ENCODE data around the gene DPY19L1. TPM values are rescaled to one million over a fixed set of nuclear protein-coding genes. Genes with fewer than 3 reads are reported as not detected.

Gene DPY19L1
- total RNA-seq, 1 experiment from 2014 or later, result 14.3 TPM

GRCh38 chr7:35024298-35024697 is 13.0 kb downstream of the DPY19L1 start:
- Mint-ChIP-seq H3K27me3 (ENCODE audit: low read depth) (no peaks in the 10 kb centered on the region), H3K27ac (peak overlapping the region in 1 of 3 experiments; percentile 14; a peak in 1 of 7 replicates), H3K4me1 (peaks cover 27 to 33% of the 10 kb centered on the region in 2 experiments), H3K36me3 (ENCODE audit: insufficient read depth in 1 of 3, low read depth in 3 of 3) (peaks cover 0 to 3% (median 0%) of the 10 kb centered on the region in 3 experiments; a peak in 3 of 7 replicates), H3K9me3 (no peaks in the 10 kb centered on the region), H3K4me3 (no peak overlapping the region)
- Histone ChIP-seq H3K14ac (ENCODE audit: insufficient read depth, low read length) (no peak overlapping the region), H3K79me1 (ENCODE audit: insufficient read depth, low read depth, low read length, poor library complexity, severe bottlenecking) (no peaks in the 10 kb centered on the region), H3T11ph (ENCODE audit: low read length) (no peak overlapping the region), H3K27ac (ENCODE audit: insufficient read length, low read depth, low read length) (no peak overlapping the region), H2BK15ac (ENCODE audit: low read depth, low read length) (no peak overlapping the region), H3K79me2 (ENCODE audit: insufficient read depth, low read length) (no peaks in the 10 kb centered on the region; the same call in 1 of the 2 replicates), H3K4me1 (ENCODE audit: insufficient read depth, low read length) (no peaks in the 10 kb centered on the region; the same call in 1 of the 2 replicates), H4K8ac (replicated peaks; ENCODE audit: insufficient read length, low read depth, low read length) (no peak overlapping the region), H3K18ac (ENCODE audit: insufficient read length, low read depth, low read length) (no peak overlapping the region), H2AK5ac (ENCODE audit: insufficient read length, low read length) (no peak overlapping the region), H2BK12ac (ENCODE audit: insufficient read length, low read depth, low read length) (no peak overlapping the region), H2BK20ac (ENCODE audit: low read depth, low read length, poor library complexity, severe bottlenecking) (no peak overlapping the region), H3K4ac (ENCODE audit: low read depth, low read length) (no peak overlapping the region), H3K9me3 (ENCODE audit: control insufficient read depth, low read depth, low read length) (no peaks in the 10 kb centered on the region), H3K56ac (ENCODE audit: insufficient read length, low read depth, low read length) (no peak overlapping the region), H4K91ac (ENCODE audit: insufficient read length, low read depth, low read length) (no peak overlapping the region), H2AFZ (ENCODE audit: low read length) (no peak overlapping the region), H4K5ac (ENCODE audit: insufficient read length, low read depth, low read length) (no peak overlapping the region), H2BK120ac (ENCODE audit: low read depth, low read length, poor library complexity, severe bottlenecking) (no peak overlapping the region), H3K27me3 (ENCODE audit: insufficient read depth, low read length) (no peaks in the 10 kb centered on the region), H4K20me1 (ENCODE audit: control insufficient read depth, insufficient read depth, insufficient read length) (no peaks in the 10 kb centered on the region), H3K4me2 (ENCODE audit: insufficient read depth, insufficient read length, low read length) (no peak overlapping the region), H2BK5ac (ENCODE audit: insufficient read length, low read length) (no peak overlapping the region), H3K23me2 (ENCODE audit: insufficient read length, low read depth, low read length, poor library complexity, severe bottlenecking) (no peaks in the 10 kb centered on the region), H3K9ac (ENCODE audit: extremely low read depth, insufficient read length, low read length) (no peak overlapping the region), H3K23ac (ENCODE audit: insufficient read length, low read depth, low read length) (no peak overlapping the region)
- TF ChIP-seq, protein P1, sequence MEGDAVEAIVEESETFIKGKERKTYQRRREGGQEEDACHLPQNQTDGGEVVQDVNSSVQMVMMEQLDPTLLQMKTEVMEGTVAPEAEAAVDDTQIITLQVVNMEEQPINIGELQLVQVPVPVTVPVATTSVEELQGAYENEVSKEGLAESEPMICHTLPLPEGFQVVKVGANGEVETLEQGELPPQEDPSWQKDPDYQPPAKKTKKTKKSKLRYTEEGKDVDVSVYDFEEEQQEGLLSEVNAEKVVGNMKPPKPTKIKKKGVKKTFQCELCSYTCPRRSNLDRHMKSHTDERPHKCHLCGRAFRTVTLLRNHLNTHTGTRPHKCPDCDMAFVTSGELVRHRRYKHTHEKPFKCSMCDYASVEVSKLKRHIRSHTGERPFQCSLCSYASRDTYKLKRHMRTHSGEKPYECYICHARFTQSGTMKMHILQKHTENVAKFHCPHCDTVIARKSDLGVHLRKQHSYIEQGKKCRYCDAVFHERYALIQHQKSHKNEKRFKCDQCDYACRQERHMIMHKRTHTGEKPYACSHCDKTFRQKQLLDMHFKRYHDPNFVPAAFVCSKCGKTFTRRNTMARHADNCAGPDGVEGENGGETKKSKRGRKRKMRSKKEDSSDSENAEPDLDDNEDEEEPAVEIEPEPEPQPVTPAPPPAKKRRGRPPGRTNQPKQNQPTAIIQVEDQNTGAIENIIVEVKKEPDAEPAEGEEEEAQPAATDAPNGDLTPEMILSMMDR (conservative IDR thresholded peaks at IDR 0.05), result no peak
- no peak for DNase-seq
- WGBS (ENCODE audit: extremely low coverage, insufficient read length, low lambda C conversion rate), result no CpG with 5 or more reads among the region's 3 CpGs

Measured in H9 (cell line).